Keratinocyte (primary cell): ENCODE measurements around the gene PIH1D2. TPM values are rescaled to one million over a fixed set of nuclear protein-coding genes. Genes with fewer than 3 reads are reported as not detected.
"Not testable (repeated sequence)": the region's sequence is repeated elsewhere in the genome, so short reads cannot be mapped to it uniquely, and the experiment has no call there.

Source experiments
- DNase-seq: peaks from one replicate; pipeline ENCODE4 v3.0.0-alpha.2; 2011; ENCODE audit warnings: low read depth, missing footprints, low spot score
- FAIRE-seq: peaks from 2 replicates; lab custom pipeline; 2011; peaks lifted over from hg19 to GRCh38; lab: Jason Lieb, UNC
- H2AFZ ChIP-seq: 2 replicates; pipeline ENCODE4 v1.6.0; 2012; ENCODE audit warnings: low read length, control low read depth, inconsistent platforms; ENCODE audit not compliant: control insufficient read depth
- H3K27ac ChIP-seq: 2 replicates; pipeline ENCODE4 v1.5.1; 2011; ENCODE audit warnings: low read length; ENCODE audit not compliant: control insufficient read depth, insufficient read depth
- H3K27me3 ChIP-seq: 3 replicates; pipeline ENCODE4 v1.6.0; 2011; ENCODE audit warnings: low read length; ENCODE audit not compliant: control insufficient read depth, insufficient read depth; ENCODE audit errors: extremely low read depth
- H3K36me3 ChIP-seq, 2 experiments: 2 replicates in 1 of 2; 3 replicates in 1 of 2; pipeline ENCODE4 v1.5.1; 2011; ENCODE audit warnings: low read length in 2 of 2, mild to moderate bottlenecking in 1 of 2; ENCODE audit not compliant: control insufficient read depth in 2 of 2, insufficient read depth in 2 of 2; ENCODE audit errors: extremely low read depth in 1 of 2
- H3K4me1 ChIP-seq: 3 replicates; pipeline ENCODE4 v1.5.1; 2011; ENCODE audit warnings: low read length; ENCODE audit not compliant: control insufficient read depth, insufficient read depth; ENCODE audit errors: extremely low read depth
- H3K4me2 ChIP-seq: 3 replicates; pipeline ENCODE4 v1.6.0; 2011; ENCODE audit warnings: low read depth, low read length; ENCODE audit not compliant: control insufficient read depth, insufficient read depth; ENCODE audit errors: extremely low read depth
- H3K4me3 ChIP-seq, 3 experiments: fragments of 200-600 bp in 1 of 3; sonication (generic) in 1 of 3; 2 replicates in 2 of 3; 3 replicates in 1 of 3; pipeline ENCODE4 v1.5.1; 2011 to 2016; ENCODE audit warnings: low read length in 3 of 3, mild to moderate bottlenecking in 3 of 3, control low read depth in 2 of 3, inconsistent platforms in 1 of 3, low read depth in 1 of 3, mixed read lengths in 1 of 3, mixed run types in 1 of 3, moderate library complexity in 1 of 3; ENCODE audit not compliant: control insufficient read depth in 2 of 3, insufficient read depth in 2 of 3; ENCODE audit errors: extremely low read depth in 1 of 3
- H3K79me2 ChIP-seq: 2 replicates; pipeline ENCODE4 v1.6.0; 2012; ENCODE audit warnings: low read length; ENCODE audit not compliant: control insufficient read depth, insufficient read depth
- H3K9ac ChIP-seq: 3 replicates; pipeline ENCODE4 v1.6.0; 2011; ENCODE audit warnings: low read length; ENCODE audit not compliant: control insufficient read depth, insufficient read depth; ENCODE audit errors: extremely low read depth
- H3K9me1 ChIP-seq: 3 replicates; pipeline ENCODE4 v1.6.0; 2011; ENCODE audit warnings: low read length; ENCODE audit not compliant: control insufficient read depth, insufficient read depth; ENCODE audit errors: extremely low read depth
- H3K9me3 ChIP-seq: 2 replicates; pipeline ENCODE4 v1.5.1; 2012; ENCODE audit warnings: low read depth, low read length; ENCODE audit not compliant: control insufficient read depth
- H4K20me1 ChIP-seq: 3 replicates; pipeline ENCODE4 v1.6.0; 2011; ENCODE audit warnings: low read length; ENCODE audit not compliant: control insufficient read depth, insufficient read depth; ENCODE audit errors: extremely low read depth
- CTCF ChIP-seq, 3 experiments: IDR thresholded peaks in 1 of 3; conservative IDR thresholded peaks in 1 of 3; optimal IDR thresholded peaks in 1 of 3; 2 replicates in 2 of 3; 3 replicates in 1 of 3; pipeline versions ENCODE3 to v1.5.1; 2011; ENCODE audit warnings: low read length in 3 of 3, mild to moderate bottlenecking in 3 of 3, moderate library complexity in 2 of 3, control low read depth in 1 of 3, inconsistent platforms in 1 of 3; ENCODE audit not compliant: insufficient read depth in 2 of 3; ENCODE audit errors: extremely low read depth in 1 of 3
- EZH2 ChIP-seq: IDR thresholded peaks from one replicate; pipeline ENCODE4 v1.6.1; 2012; ENCODE audit warnings: inconsistent platforms, mild to moderate bottlenecking, low read length, moderate library complexity
- dilution Hi-C: fragments of 300-500 bp; cut with MboI; formaldehyde crosslinking; loops from one replicate; pipeline ENCODE4 v1.7.0; 2020; ENCODE audit warnings: low sequenced_read_pairs; ENCODE audit not compliant: extremely low pct_ligation_motif_present
- polyA plus RNA-seq, 5 experiments: library from polyadenylated mRNA; depleted of rRNA in 3 of 5; stranded (reverse) in 3 of 5; stranded (forward) in 1 of 5; unstranded in 1 of 5; fragments of >200 nt; gene quantifications; 1 replicate in 1 of 5; 2 replicates in 3 of 5; 3 replicates in 1 of 5; pipeline versions ENCODE4 v1.2.1 to v1.2.3, GENCODE V29; 2011 to 2012; ENCODE audit warnings: missing spikeins in 2 of 5, low read depth in 1 of 5, low replicate concordance in 1 of 5

Gene PIH1D2
- polyA plus RNA-seq, 1 donor (not counting 4 experiments of a cell fraction or from before 2014, with no cell fraction given), result 1.9 TPM

- H3K27me3 ChIP-seq, result no peaks in the 10 kb centered on the region
- peaks cover 10 to 19% of the 10 kb centered on the region in 2 experiments for H3K36me3 ChIP-seq
- peak; percentile 5 for FAIRE-seq
Measured at GRCh38 chr11:112050721-112051120, 23.1 kb downstream of the PIH1D2 start.

GRCh38 chr11:112049777-112050176, 24.0 kb downstream of the PIH1D2 start:
- H3K27ac ChIP-seq, result no peak overlapping the region
- H3K9me3 ChIP-seq, result no peaks in the 10 kb centered on the region
- H3K36me3 ChIP-seq, result peaks cover 13 to 19% of the 10 kb centered on the region in 2 experiments
- no peak overlapping the region for H3K4me3 ChIP-seq
- H3K79me2 ChIP-seq, result no peaks in the 10 kb centered on the region
- no peak overlapping the region for H2AFZ ChIP-seq
- H3K4me2 ChIP-seq, result no peak overlapping the region
- peaks cover 13% of the 10 kb centered on the region for H3K4me1 ChIP-seq
- FAIRE-seq (peak; percentile 63), DNase-seq (no peak)
- TF ChIP-seq EZH2, result no peak
- H3K9me1 ChIP-seq, result no peaks in the 10 kb centered on the region
- H4K20me1 ChIP-seq, result no peaks in the 10 kb centered on the region
- no peak overlapping the region for H3K9ac ChIP-seq
- H3K27me3 ChIP-seq, result no peaks in the 10 kb centered on the region
- dilution Hi-C loops, result no loop called here

More at GRCh38 chr11:112050721-112051120, 23.1 kb downstream of the PIH1D2 start:
- Histone ChIP-seq H2AFZ (no peak overlapping the region), H3K4me2 (no peak overlapping the region), H3K4me1 (peaks cover 13% of the 10 kb centered on the region), H3K4me3 (no peak overlapping the region), H3K9ac (no peak overlapping the region), H3K9me3 (no peaks in the 10 kb centered on the region), H3K79me2 (no peaks in the 10 kb centered on the region), H3K9me1 (no peaks in the 10 kb centered on the region), H4K20me1 (no peaks in the 10 kb centered on the region), H3K27ac (no peak overlapping the region)
- TF ChIP-seq EZH2 (no peak), CTCF (optimal IDR thresholded peaks at IDR 0.05 in 1 of 3, IDR thresholded peaks at IDR 0.05 in 1 of 3, conservative IDR thresholded peaks at IDR 0.05 in 1 of 3; ENCODE audit: extremely low read depth in 1 of 3, insufficient read depth in 2 of 3, low read length in 3 of 3) (no peak)
- DNase-seq, result no peak
- dilution Hi-C loops, result no loop called here

- H3K9me1 ChIP-seq, H4K20me1 ChIP-seq, dilution Hi-C loops, FAIRE-seq, DNase-seq, H3K4me2 ChIP-seq, H2AFZ ChIP-seq, H3K27ac ChIP-seq, H3K27me3 ChIP-seq, H3K4me3 ChIP-seq, H3K9me3 ChIP-seq, H3K79me2 ChIP-seq, H3K9ac ChIP-seq: not testable (repeated sequence)
- Histone ChIP-seq H3K4me1 (peaks cover 13% of the 10 kb centered on the region), H3K36me3 (peaks cover 13 to 14% of the 10 kb centered on the region in 2 experiments)
Measured at GRCh38 chr11:112048256-112048655, 25.6 kb downstream of the PIH1D2 start.

- H3K9ac ChIP-seq, FAIRE-seq, H3K27ac ChIP-seq, H3K36me3 ChIP-seq, H2AFZ ChIP-seq, DNase-seq, H3K9me1 ChIP-seq, H4K20me1 ChIP-seq, H3K4me2 ChIP-seq, H3K9me3 ChIP-seq, H3K4me3 ChIP-seq, dilution Hi-C loops, H3K27me3 ChIP-seq, H3K79me2 ChIP-seq: not testable (repeated sequence)
- H3K4me1 ChIP-seq, result peaks cover 25% of the 10 kb centered on the region
Measured at GRCh38 chr11:112046647-112047046, 27.2 kb downstream of the PIH1D2 start.
